B cell (primary cell): ENCODE results near the gene DOCK7. TPM values are rescaled to one million over a fixed set of nuclear protein-coding genes. Genes with fewer than 3 reads are reported as not detected.

Experiments
- ATAC-seq: fragments of 200-7000 bp; cut with Tn5 transposase; one replicate; pipeline ENCODE4 v1.10.0; 2021; ENCODE audit warnings: low read depth, mild to moderate bottlenecking, moderate number of reproducible peaks, moderate library complexity
- CTCF ChIA-PET: fragments of 350-600 bp; sonication (Branson Sonifier 250); formaldehyde crosslinking; loops from one replicate; lab custom pipeline; 2021; ENCODE audit warnings: antibody characterized with exemption, inconsistent platforms; lab: Charles Lee
- POLR2A ChIA-PET: fragments of 350-600 bp; sonication (Branson Sonifier 250); formaldehyde crosslinking; loops from one replicate; lab custom pipeline; 2021; ENCODE audit warnings: antibody characterized with exemption; lab: Charles Lee
- DNase-seq: peaks from one replicate; pipeline ENCODE4 v3.0.0; 2013
- H2AFZ ChIP-seq: 2 replicates; pipeline ENCODE4 v1.6.1; 2012; ENCODE audit warnings: mild to moderate bottlenecking, low read depth, low read length; ENCODE audit not compliant: insufficient read depth, poor library complexity, severe bottlenecking
- H3K27ac ChIP-seq, 2 donors: 1 replicate in 1 of 2; 2 replicates in 1 of 2; pipeline ENCODE4 v1.5.1; 2012 to 2013; ENCODE audit warnings: low read length in 2 of 2, mild to moderate bottlenecking in 2 of 2, moderate library complexity in 1 of 2
- H3K27me3 ChIP-seq, 4 experiments: fragments of 200-600 bp in 1 of 4; sonication (generic) in 1 of 4; replicated peaks in 1 of 4; 1 replicate in 2 of 4; 2 replicates in 2 of 4; pipeline versions ENCODE4 v1.6.1 to v1.7.0; 2013 to 2016; ENCODE audit warnings: low read length in 3 of 4, mild to moderate bottlenecking in 2 of 4, mixed read lengths in 1 of 4, moderate library complexity in 1 of 4; ENCODE audit not compliant: insufficient read depth in 4 of 4, control insufficient read depth in 3 of 4; ENCODE audit errors: control extremely low read depth in 1 of 4
- H3K36me3 ChIP-seq, 2 experiments: replicated peaks in 1 of 2; 1 replicate in 1 of 2; 2 replicates in 1 of 2; pipeline versions ENCODE4 v1.6.1 to v1.7.1; 2013; ENCODE audit warnings: low read length in 1 of 2; ENCODE audit not compliant: insufficient read depth in 2 of 2, control insufficient read depth in 1 of 2; ENCODE audit errors: control extremely low read depth in 1 of 2, extremely low read depth in 1 of 2
- H3K4me1 ChIP-seq, 2 donors: fragments of 200-600 bp in 1 of 2; sonication (generic) in 1 of 2; 1 replicate in 1 of 2; 2 replicates in 1 of 2; pipeline versions ENCODE4 v1.5.1 to v1.6.1; 2013 to 2017; ENCODE audit warnings: low read length in 2 of 2; ENCODE audit not compliant: control insufficient read depth in 2 of 2, insufficient read depth in 2 of 2
- H3K4me2 ChIP-seq: replicated peaks from 2 replicates; pipeline ENCODE3; 2012; ENCODE audit warnings: mild to moderate bottlenecking, low read depth, low read length; ENCODE audit not compliant: poor library complexity, severe bottlenecking
- H3K4me3 ChIP-seq, 5 experiments: fragments of 200-600 bp in 1 of 5; sonication (generic) in 1 of 5; 1 replicate in 3 of 5; 2 replicates in 2 of 5; pipeline versions ENCODE4 v1.5.1 to v1.7.0; 2011 to 2016; ENCODE audit warnings: low read length in 4 of 5, mild to moderate bottlenecking in 4 of 5, low read depth in 2 of 5, control low read depth in 1 of 5, moderate library complexity in 1 of 5; ENCODE audit not compliant: insufficient read depth in 1 of 5; ENCODE audit errors: control extremely low read depth in 1 of 5, extremely low read depth in 1 of 5
- H3K79me2 ChIP-seq: fragments of 200-600 bp; sonication (generic); one replicate; pipeline ENCODE4 v1.6.0; 2016; ENCODE audit warnings: low read length; ENCODE audit not compliant: control insufficient read depth, insufficient read depth
- H3K9ac ChIP-seq: fragments of 200-600 bp; sonication (generic); 2 replicates; pipeline ENCODE4 v1.6.1; 2017; ENCODE audit warnings: mild to moderate bottlenecking, low read length, moderate library complexity
- H3K9me3 ChIP-seq, 3 donors: one replicate each; pipeline versions ENCODE4 v1.6.1 to v1.7.1; 2013; ENCODE audit warnings: low read length in 2 of 3; ENCODE audit not compliant: control insufficient read depth in 2 of 3, insufficient read depth in 1 of 3; ENCODE audit errors: control extremely low read depth in 1 of 3
- H4K20me1 ChIP-seq: 2 replicates; pipeline ENCODE4 v1.6.0; 2012; ENCODE audit warnings: mild to moderate bottlenecking, low read length; ENCODE audit not compliant: insufficient read depth, control insufficient read depth, poor library complexity, severe bottlenecking
- H3K27ac Mint-ChIP-seq: one replicate; pipeline ENCODE4 v1.8.0; 2021; ENCODE audit warnings: mixed read lengths
- H3K27me3 Mint-ChIP-seq: one replicate; pipeline ENCODE4 v1.8.0; 2021; ENCODE audit warnings: mixed read lengths
- H3K4me1 Mint-ChIP-seq: one replicate; pipeline ENCODE4 v1.8.0; 2021; ENCODE audit warnings: mixed read lengths
- H3K4me3 Mint-ChIP-seq: one replicate; pipeline ENCODE4 v1.8.0; 2021; ENCODE audit warnings: mixed read lengths
- H3K9me3 Mint-ChIP-seq: one replicate; pipeline ENCODE4 v1.8.0; 2022; ENCODE audit warnings: mixed read lengths; ENCODE audit not compliant: insufficient read depth
- EZH2 ChIP-seq: IDR thresholded peaks from 2 replicates; pipeline ENCODE4 v1.6.1; 2012; ENCODE audit warnings: borderline replicate concordance, low read depth, mild to moderate bottlenecking, moderate library complexity, low read length; ENCODE audit not compliant: insufficient read depth, poor library complexity, severe bottlenecking
- WGBS: methylation state at CpG from one replicate; pipeline ENCODE4 v1.1.5; 2013; ENCODE audit warnings: missing lambda C conversion rate; ENCODE audit not compliant: insufficient coverage; 5-methylcytosine and 5-hydroxymethylcytosine counted together
- intact Hi-C: fragments of 100-400 bp; cut with micrococcal nuclease; formaldehyde crosslinking; loops from one replicate; pipeline ENCODE4 v1.10.0; 2022
- polyA plus RNA-seq: library from polyadenylated mRNA; depleted of rRNA; stranded (reverse); fragments of >200 nt; gene quantifications from 2 replicates; pipeline ENCODE4 v1.2.3, GENCODE V29; 2012
- total RNA-seq, 2 donors: library from RNA; stranded (reverse); fragments of 120-200 nt in 1 of 2; gene quantifications; 1 replicate in 1 of 2; 2 replicates in 1 of 2; pipeline versions ENCODE4 v1.2.3 to v1.2.4, GENCODE V29; 2013 to 2022
- TF ChIP-seq, protein P1 (sequence below): fragments of 200-600 bp; IDR thresholded peaks from one replicate; pipeline ENCODE4 v1.8.0; 2022; ENCODE audit warnings: antibody characterized with exemption, mild to moderate bottlenecking

The DOCK7 gene
- total and polyA plus RNA-seq, 2 donors (not counting 1 experiment from before 2014, with no cell fraction given): 3.6 to 20.5 TPM

DNA sequence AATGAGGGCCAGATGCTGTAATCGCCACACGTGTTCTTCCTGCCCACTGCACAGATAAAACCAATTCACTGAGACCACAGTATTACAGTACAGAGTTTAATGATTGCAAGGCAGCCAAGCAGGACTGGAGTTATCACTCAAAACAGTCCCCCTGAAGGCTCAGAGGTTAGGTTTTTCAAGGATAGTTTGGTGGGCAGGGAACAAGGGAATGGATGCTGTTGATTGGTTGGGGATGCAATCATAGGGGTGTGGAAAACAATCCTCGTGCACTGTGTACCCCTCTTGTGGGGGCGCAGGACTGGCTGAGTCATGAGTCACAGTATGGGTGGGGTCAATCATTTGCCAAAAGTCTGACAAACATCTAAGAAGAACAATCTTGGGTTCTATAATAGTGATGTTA is 263.8 kb downstream of the DOCK7 start:
- H2AFZ ChIP-seq: no peak overlapping the region
- no peaks in the 10 kb centered on the region for H3K36me3 ChIP-seq
- no peak for DNase-seq
- no peaks in the 10 kb centered on the region for H3K4me1 ChIP-seq
- no peak overlapping the region for H3K9ac ChIP-seq
- H3K9me3 ChIP-seq: no peaks in the 10 kb centered on the region
- ChIA-PET POLR2A (no interaction called here), CTCF (interaction anchor here (1.2 kb wide), 1 partner anchor 323 kb away, joined by 3 read pairs; no protein-coding TSS in a partner anchor)
- no peaks in the 10 kb centered on the region for H3K79me2 ChIP-seq
- WGBS: 100% methylated on average over 4 of the region's 4 CpGs
- no peaks in the 10 kb centered on the region for H3K27me3 Mint-ChIP-seq
- no peak for ATAC-seq
- TF ChIP-seq EZH2: no peak
- TF ChIP-seq, protein P1, sequence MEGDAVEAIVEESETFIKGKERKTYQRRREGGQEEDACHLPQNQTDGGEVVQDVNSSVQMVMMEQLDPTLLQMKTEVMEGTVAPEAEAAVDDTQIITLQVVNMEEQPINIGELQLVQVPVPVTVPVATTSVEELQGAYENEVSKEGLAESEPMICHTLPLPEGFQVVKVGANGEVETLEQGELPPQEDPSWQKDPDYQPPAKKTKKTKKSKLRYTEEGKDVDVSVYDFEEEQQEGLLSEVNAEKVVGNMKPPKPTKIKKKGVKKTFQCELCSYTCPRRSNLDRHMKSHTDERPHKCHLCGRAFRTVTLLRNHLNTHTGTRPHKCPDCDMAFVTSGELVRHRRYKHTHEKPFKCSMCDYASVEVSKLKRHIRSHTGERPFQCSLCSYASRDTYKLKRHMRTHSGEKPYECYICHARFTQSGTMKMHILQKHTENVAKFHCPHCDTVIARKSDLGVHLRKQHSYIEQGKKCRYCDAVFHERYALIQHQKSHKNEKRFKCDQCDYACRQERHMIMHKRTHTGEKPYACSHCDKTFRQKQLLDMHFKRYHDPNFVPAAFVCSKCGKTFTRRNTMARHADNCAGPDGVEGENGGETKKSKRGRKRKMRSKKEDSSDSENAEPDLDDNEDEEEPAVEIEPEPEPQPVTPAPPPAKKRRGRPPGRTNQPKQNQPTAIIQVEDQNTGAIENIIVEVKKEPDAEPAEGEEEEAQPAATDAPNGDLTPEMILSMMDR: no peak
- H3K9me3 Mint-ChIP-seq: no peaks in the 10 kb centered on the region
- no peak overlapping the region for H3K27ac Mint-ChIP-seq
- H4K20me1 ChIP-seq: no peaks in the 10 kb centered on the region
- H3K4me1 Mint-ChIP-seq: no peaks in the 10 kb centered on the region
- H3K4me3 ChIP-seq: no peak overlapping the region
- no peaks in the 10 kb centered on the region for H3K27me3 ChIP-seq
- intact Hi-C loops: no loop called here
- H3K4me3 Mint-ChIP-seq: no peak overlapping the region
- no peak overlapping the region for H3K27ac ChIP-seq
- H3K4me2 ChIP-seq: no peak overlapping the region

DNA sequence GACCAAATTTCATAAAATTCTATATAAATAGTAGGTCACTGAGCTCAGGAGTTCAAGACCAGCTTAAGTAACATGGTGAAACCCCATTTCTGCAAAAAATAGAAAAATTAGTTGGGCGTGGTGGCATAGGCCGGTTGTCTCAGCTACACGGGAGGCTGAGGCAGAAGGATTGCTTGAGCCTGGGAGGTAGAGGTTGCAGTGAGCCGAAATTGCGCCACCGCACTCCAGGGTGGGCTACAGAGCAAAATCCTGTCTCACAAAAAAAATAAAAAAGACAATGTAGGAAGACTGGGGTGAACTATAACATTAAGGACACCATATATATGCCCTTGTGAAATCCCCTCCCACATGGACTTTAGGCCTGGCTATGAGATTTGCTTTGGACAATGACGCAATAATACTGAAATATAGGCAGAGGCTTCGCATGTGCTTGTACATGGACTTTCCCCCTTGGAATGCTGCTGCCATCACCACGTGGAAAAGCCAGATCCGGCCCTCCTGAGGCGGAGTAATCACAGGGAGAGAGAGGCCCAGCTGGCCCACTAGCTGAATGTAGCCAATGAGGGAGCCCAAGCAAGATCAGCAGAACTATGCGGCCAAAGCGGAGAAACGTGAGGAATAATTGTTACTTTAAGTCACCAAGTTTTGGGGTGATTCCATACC is 264.5 kb downstream of the DOCK7 start:
- no peaks in the 10 kb centered on the region for H3K27me3 ChIP-seq
- Mint-ChIP-seq H3K27ac (no peak overlapping the region), H3K9me3 (no peaks in the 10 kb centered on the region), H3K4me3 (no peak overlapping the region), H3K27me3 (no peaks in the 10 kb centered on the region), H3K4me1 (no peaks in the 10 kb centered on the region)
- no peaks in the 10 kb centered on the region for H4K20me1 ChIP-seq
- no peaks in the 10 kb centered on the region for H3K4me1 ChIP-seq
- ChIA-PET POLR2A (no interaction called here), CTCF (interaction anchor here (1.2 kb wide), 1 partner anchor 324 kb away, joined by 3 read pairs; no protein-coding TSS in a partner anchor)
- no peak overlapping the region for H3K9ac ChIP-seq
- TF ChIP-seq, protein P1: no peak
- no peak for TF ChIP-seq EZH2
- H3K36me3 ChIP-seq: no peaks in the 10 kb centered on the region
- no peak overlapping the region for H2AFZ ChIP-seq
- no peak for DNase-seq
- no peaks in the 10 kb centered on the region for H3K79me2 ChIP-seq
- H3K9me3 ChIP-seq: no peaks in the 10 kb centered on the region
- ATAC-seq: no peak
- H3K4me2 ChIP-seq: no peak overlapping the region
- no peak overlapping the region for H3K27ac ChIP-seq
- intact Hi-C loops: no loop called here
- WGBS: 96% methylated on average over 7 of the region's 14 CpGs
- no peak overlapping the region for H3K4me3 ChIP-seq
